CD4-positive, alpha-beta T cell (primary cell): Measurements from ENCODE around the gene CSNK2B. TPM values are rescaled to one million over a fixed set of nuclear protein-coding genes. Genes with fewer than 3 reads are reported as not detected.

Experiments
- ATAC-seq: fragments of 200-7000 bp; cut with Tn5 transposase; one replicate; pipeline ENCODE4 v1.10.0; 2022; ENCODE audit warnings: mild to moderate bottlenecking; ENCODE audit not compliant: poor library complexity
- CTCF ChIA-PET: fragments of 350-600 bp; sonication (Branson Sonifier 250); formaldehyde crosslinking; loops from one replicate; lab custom pipeline; 2021; ENCODE audit warnings: antibody characterized with exemption, inconsistent platforms; lab: Charles Lee
- POLR2A ChIA-PET: fragments of 350-600 bp; sonication (Branson Sonifier 250); formaldehyde crosslinking; loops from one replicate; lab custom pipeline; 2021; ENCODE audit warnings: antibody characterized with exemption, inconsistent platforms; lab: Charles Lee
- DNase-seq, 14 experiments: peaks; one replicate each; pipeline ENCODE4 v3.0.0-alpha.2; 2013 to 2020; ENCODE audit warnings: mixed read lengths in 2 of 14
- H3K27ac ChIP-seq, 2 donors: one replicate each; pipeline versions ENCODE4 v1.5.1 to v1.7.0; 2013; ENCODE audit warnings: low read length in 2 of 2, low read depth in 1 of 2, mild to moderate bottlenecking in 1 of 2
- H3K27me3 ChIP-seq, 2 experiments: 1 replicate in 1 of 2; 2 replicates in 1 of 2; pipeline versions ENCODE4 v1.6.1 to v1.7.0; 2013; ENCODE audit warnings: low read length in 2 of 2, control low read depth in 1 of 2, mild to moderate bottlenecking in 1 of 2, moderate library complexity in 1 of 2; ENCODE audit not compliant: insufficient read depth in 2 of 2, control insufficient read depth in 1 of 2
- H3K36me3 ChIP-seq: one replicate; pipeline ENCODE4 v1.6.1; 2013; ENCODE audit warnings: low read length, control low read depth; ENCODE audit not compliant: insufficient read depth
- H3K4me1 ChIP-seq: one replicate; pipeline ENCODE4 v1.6.1; 2013; ENCODE audit warnings: low read length, control low read depth; ENCODE audit not compliant: insufficient read depth
- H3K4me3 ChIP-seq: one replicate; pipeline ENCODE4 v1.5.1; 2013; ENCODE audit warnings: mild to moderate bottlenecking, low read length, moderate library complexity
- H3K9me3 ChIP-seq, 2 experiments: 1 replicate in 1 of 2; 2 replicates in 1 of 2; pipeline versions ENCODE4 v1.6.1 to v1.7.0; 2013; ENCODE audit warnings: low read length in 2 of 2, mild to moderate bottlenecking in 2 of 2, control low read depth in 1 of 2, moderate library complexity in 1 of 2; ENCODE audit not compliant: control insufficient read depth in 1 of 2, insufficient read depth in 1 of 2
- H3K27ac Mint-ChIP-seq: one replicate; pipeline ENCODE4 v1.8.0; 2020; ENCODE audit warnings: mixed read lengths
- H3K27me3 Mint-ChIP-seq: one replicate; pipeline ENCODE4 v1.8.0; 2021; ENCODE audit warnings: mixed read lengths
- H3K36me3 Mint-ChIP-seq: one replicate; pipeline ENCODE4 v1.8.0; 2021; ENCODE audit warnings: low read depth, mixed read lengths
- H3K4me1 Mint-ChIP-seq: one replicate; pipeline ENCODE4 v1.8.0; 2021; ENCODE audit warnings: low read depth, mixed read lengths
- H3K4me3 Mint-ChIP-seq: one replicate; pipeline ENCODE4 v1.8.0; 2020; ENCODE audit warnings: mild to moderate bottlenecking, mixed read lengths
- H3K9me3 Mint-ChIP-seq: one replicate; pipeline ENCODE4 v1.8.0; 2020; ENCODE audit warnings: mixed read lengths
- intact Hi-C, 2 experiments: fragments of 100-400 bp; cut with DNase I in 1 of 2; cut with micrococcal nuclease in 1 of 2; formaldehyde crosslinking; loops; one replicate each; pipeline versions ENCODE4 v1.15.1 to v1.9.0; 2023 to 2025; cut with DNase I, micrococcal nuclease
- microRNA-seq: library from miRNA; unstranded; fragments of <30 nt; microRNA quantifications from one replicate; pipeline ENCODE4 v1.2.0, GENCODE V29; 2021; ENCODE audit warnings: borderline microRNAs expressed, borderline replicate concordance
- total RNA-seq, 174 experiments: library from RNA in 2 of 174; stranded (reverse) in 2 of 174; gene quantifications; one replicate each; pipeline ENCODE4 v1.2.3 and lab custom pipeline; 2021 to 2026
- TF ChIP-seq, protein P1 (sequence below): fragments of 200-600 bp; IDR thresholded peaks from one replicate; pipeline ENCODE4 v1.8.0; 2022; ENCODE audit warnings: antibody characterized with exemption, mild to moderate bottlenecking

CSNK2B gene
- total RNA-seq, 2 experiments from 2014 or later = 88.0 to 92.6 TPM

- POLR2A ChIA-PET = no interaction called here
Measured at GRCh38 chr6:31717499-31718222, 51.8 kb downstream of the CSNK2B start.

GRCh38 chr6:31718265-31718664, 52.4 kb downstream of the CSNK2B start:
- ATAC-seq = no peak
- H3K4me1 ChIP-seq = peaks cover 5% of the 10 kb centered on the region

More at GRCh38 chr6:31717499-31718222, 51.8 kb downstream of the CSNK2B start:
- CTCF ChIA-PET = no interaction called here
- H3K36me3 Mint-ChIP-seq = no peaks in the 10 kb centered on the region
- no peak overlapping the region for H3K4me3 ChIP-seq
- intact Hi-C loops = no loop called here
- TF ChIP-seq, protein P1, sequence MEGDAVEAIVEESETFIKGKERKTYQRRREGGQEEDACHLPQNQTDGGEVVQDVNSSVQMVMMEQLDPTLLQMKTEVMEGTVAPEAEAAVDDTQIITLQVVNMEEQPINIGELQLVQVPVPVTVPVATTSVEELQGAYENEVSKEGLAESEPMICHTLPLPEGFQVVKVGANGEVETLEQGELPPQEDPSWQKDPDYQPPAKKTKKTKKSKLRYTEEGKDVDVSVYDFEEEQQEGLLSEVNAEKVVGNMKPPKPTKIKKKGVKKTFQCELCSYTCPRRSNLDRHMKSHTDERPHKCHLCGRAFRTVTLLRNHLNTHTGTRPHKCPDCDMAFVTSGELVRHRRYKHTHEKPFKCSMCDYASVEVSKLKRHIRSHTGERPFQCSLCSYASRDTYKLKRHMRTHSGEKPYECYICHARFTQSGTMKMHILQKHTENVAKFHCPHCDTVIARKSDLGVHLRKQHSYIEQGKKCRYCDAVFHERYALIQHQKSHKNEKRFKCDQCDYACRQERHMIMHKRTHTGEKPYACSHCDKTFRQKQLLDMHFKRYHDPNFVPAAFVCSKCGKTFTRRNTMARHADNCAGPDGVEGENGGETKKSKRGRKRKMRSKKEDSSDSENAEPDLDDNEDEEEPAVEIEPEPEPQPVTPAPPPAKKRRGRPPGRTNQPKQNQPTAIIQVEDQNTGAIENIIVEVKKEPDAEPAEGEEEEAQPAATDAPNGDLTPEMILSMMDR = no peak
- peaks cover 9% of the 10 kb centered on the region for H3K4me1 Mint-ChIP-seq
- H3K4me1 ChIP-seq = peaks cover 3% of the 10 kb centered on the region
- H3K27me3 ChIP-seq = no peaks in the 10 kb centered on the region
- H3K27ac ChIP-seq = no peak overlapping the region
- no peaks in the 10 kb centered on the region for H3K36me3 ChIP-seq
- no peaks in the 10 kb centered on the region for H3K9me3 Mint-ChIP-seq
- no peak for DNase-seq
- H3K4me3 Mint-ChIP-seq = no peak overlapping the region
- ATAC-seq = no peak
- no peaks in the 10 kb centered on the region for H3K27me3 Mint-ChIP-seq
- no peaks in the 10 kb centered on the region for H3K9me3 ChIP-seq
- no peak overlapping the region for H3K27ac Mint-ChIP-seq

GRCh38 chr6:31719001-31719400, 53.1 kb downstream of the CSNK2B start:
- H3K36me3 ChIP-seq = no peaks in the 10 kb centered on the region
- H3K36me3 Mint-ChIP-seq = no peaks in the 10 kb centered on the region
- ChIA-PET POLR2A (no interaction called here), CTCF (no interaction called here)
- TF ChIP-seq, protein P1 = no peak
- ATAC-seq (no peak), DNase-seq (no peak)
- no peaks in the 10 kb centered on the region for H3K9me3 ChIP-seq
- no peaks in the 10 kb centered on the region for H3K27me3 ChIP-seq
- H3K27me3 Mint-ChIP-seq = no peaks in the 10 kb centered on the region
- H3K9me3 Mint-ChIP-seq = no peaks in the 10 kb centered on the region
- H3K27ac ChIP-seq = no peak overlapping the region
- no peak overlapping the region for H3K27ac Mint-ChIP-seq
- no peak overlapping the region for H3K4me3 Mint-ChIP-seq
- H3K4me1 Mint-ChIP-seq = peaks cover 3% of the 10 kb centered on the region
- peaks cover 6% of the 10 kb centered on the region for H3K4me1 ChIP-seq
- H3K4me3 ChIP-seq = no peak overlapping the region
- intact Hi-C loops = no loop called here

More at GRCh38 chr6:31718265-31718664, 52.4 kb downstream of the CSNK2B start:
- Histone ChIP-seq H3K36me3 (no peaks in the 10 kb centered on the region), H3K9me3 (no peaks in the 10 kb centered on the region), H3K4me3 (no peak overlapping the region), H3K27me3 (no peaks in the 10 kb centered on the region), H3K27ac (no peak overlapping the region)
- POLR2A ChIA-PET = no interaction called here
- DNase-seq = no peak
- Mint-ChIP-seq H3K27me3 (no peaks in the 10 kb centered on the region), H3K4me1 (peaks cover 6% of the 10 kb centered on the region), H3K9me3 (no peaks in the 10 kb centered on the region), H3K4me3 (no peak overlapping the region), H3K36me3 (no peaks in the 10 kb centered on the region), H3K27ac (no peak overlapping the region)
- TF ChIP-seq, protein P1 = no peak
- intact Hi-C loops = no loop called here
- CTCF ChIA-PET = no interaction called here

Small RNA genes within 50 kb of the gene (microRNA-seq; reads per million reads assigned to microRNA genes)
- not detected for gene MIR4646
- gene MIR6832 = not detected

Other genes with a start within 250 kb of the CSNK2B start
- gene MICB, start 167.9 kb upstream of the CSNK2B start, total RNA-seq = 10 to 100 TPM; 14.3 to 14.7 TPM
- not detected for gene MCCD1, start 137.1 kb upstream of the CSNK2B start, total RNA-seq
- gene DDX39B, start 124.1 kb upstream of the CSNK2B start, total RNA-seq = 100 to 1,000 TPM; 483 to 498 TPM
- 1 to 10 TPM; 2.6 to 3.3 TPM for gene ATP6V1G2, start 119.5 kb upstream of the CSNK2B start, total RNA-seq
- gene NFKBIL1, start 118.5 kb upstream of the CSNK2B start, total RNA-seq = 1 to 10 TPM; 7.6 to 9.3 TPM
- 10 to 100 TPM; 15.4 to 16.7 TPM for gene LTA, start 93.8 kb upstream of the CSNK2B start, total RNA-seq
- 10 to 100 TPM; 33.1 to 34.2 TPM for gene TNF, start 90.5 kb upstream of the CSNK2B start, total RNA-seq
- gene LTB, start 83.7 kb upstream of the CSNK2B start, total RNA-seq = 100 to 1,000 TPM; 239 to 244 TPM
- gene LST1, start 79.8 kb upstream of the CSNK2B start, total RNA-seq = 10 to 100 TPM in 1 of 2 experiments, 1 to 10 TPM in 1; 8.9 to 10.3 TPM
- gene NCR3, start 73.1 kb upstream of the CSNK2B start, total RNA-seq = 1 to 10 TPM; 2.3 to 2.6 TPM
- gene AIF1, start 50.8 kb upstream of the CSNK2B start, total RNA-seq = 10 to 100 TPM; 31.8 to 35.5 TPM
- 100 to 1,000 TPM; 206 to 215 TPM for gene PRRC2A, start 45.4 kb upstream of the CSNK2B start, total RNA-seq
- gene BAG6, start 13.4 kb upstream of the CSNK2B start, total RNA-seq = 100 to 1,000 TPM; 211 TPM
- 1 to 10 TPM; 4.2 to 4.6 TPM for gene APOM, start 10.2 kb upstream of the CSNK2B start, total RNA-seq
- 10 to 100 TPM in 1 of 2 experiments, 1 to 10 TPM in 1; 9.6 to 10.5 TPM for gene C6orf47, start 5.3 kb upstream of the CSNK2B start, total RNA-seq
- 10 to 100 TPM in 1 of 2 experiments, 1 to 10 TPM in 1; 9.8 to 11.0 TPM for gene GPANK1, start 1.1 kb upstream of the CSNK2B start, total RNA-seq
- 10 to 100 TPM; 27.0 to 28.0 TPM for gene LY6G5B, start 3.9 kb downstream of the CSNK2B start, total RNA-seq
- under 1 TPM; 0.49 to 0.67 TPM for gene LY6G5C, start 15.0 kb downstream of the CSNK2B start, total RNA-seq
- gene ABHD16A, start 37.2 kb downstream of the CSNK2B start, total RNA-seq = 10 to 100 TPM; 52.3 to 59.3 TPM
- not detected for gene LY6G6F, start 40.8 kb downstream of the CSNK2B start, total RNA-seq
- not detected for gene LY6G6D, start 49.3 kb downstream of the CSNK2B start, total RNA-seq
- not detected for gene LY6G6C, start 55.7 kb downstream of the CSNK2B start, total RNA-seq
- under 1 TPM; 0.11 to 0.17 TPM for gene MPIG6B, start 57.3 kb downstream of the CSNK2B start, total RNA-seq
- gene DDAH2, start 63.2 kb downstream of the CSNK2B start, total RNA-seq = 1 to 10 TPM; 3.0 to 3.3 TPM
- gene CLIC1, start 70.5 kb downstream of the CSNK2B start, total RNA-seq = 10 to 100 TPM; 61.2 to 61.5 TPM
- gene MSH5, start 73.9 kb downstream of the CSNK2B start, total RNA-seq = 10 to 100 TPM; 13.6 to 13.7 TPM
- 1 to 10 TPM; 2.7 to 2.8 TPM for gene SAPCD1, start 96.6 kb downstream of the CSNK2B start, total RNA-seq
- gene VWA7, start 111.2 kb downstream of the CSNK2B start, total RNA-seq = 1 to 10 TPM; 1.7 TPM
- gene VARS1, start 129.7 kb downstream of the CSNK2B start, total RNA-seq = 10 to 100 TPM; 43.9 to 44.2 TPM
- gene LSM2, start 140.9 kb downstream of the CSNK2B start, total RNA-seq = 10 to 100 TPM; 12.6 to 13.7 TPM
- gene HSPA1L, start 149.2 kb downstream of the CSNK2B start, total RNA-seq = 1 to 10 TPM; 1.7 to 1.8 TPM
- gene HSPA1A, start 149.5 kb downstream of the CSNK2B start, total RNA-seq = 1 to 10 TPM; 8.1 to 9.8 TPM
- 1 to 10 TPM; 8.3 to 9.8 TPM for gene HSPA1B, start 161.7 kb downstream of the CSNK2B start, total RNA-seq
- gene NEU1, start 196.7 kb downstream of the CSNK2B start, total RNA-seq = 10 to 100 TPM; 19.7 to 21.1 TPM
- under 1 TPM in 1 of 2 experiments, not detected in 1; 0.20 TPM for gene SLC44A4, start 212.9 kb downstream of the CSNK2B start, total RNA-seq
- gene EHMT2, start 231.6 kb downstream of the CSNK2B start, total RNA-seq = 10 to 100 TPM; 36.3 to 36.6 TPM
- gene ZBTB12, start 236.0 kb downstream of the CSNK2B start, total RNA-seq = under 1 TPM; 0.28 to 0.33 TPM